ENCODE measurements around the gene RSF1.
A peak's percentile ranks its signal among the peaks of the same experiment; 100 is the strongest.

The RSF1 gene

GRCh38 chr11:77814848-77815247, 5.7 kb downstream of the RSF1 start:
- DNase-seq (ENCODE audit: low spot score): no peak
- FAIRE-seq: no peak

GRCh38 chr11:77813256-77813655, 7.3 kb downstream of the RSF1 start:
- FAIRE-seq (no peak), DNase-seq (ENCODE audit: low spot score) (no peak)

GRCh38 chr11:77806993-77807392, 13.5 kb downstream of the RSF1 start:
- DNase-seq (ENCODE audit: low spot score): no peak
- no peak for FAIRE-seq

GRCh38 chr11:77806415-77806814, 14.1 kb downstream of the RSF1 start:
- FAIRE-seq (no peak), DNase-seq (ENCODE audit: low spot score) (no peak)

GRCh38 chr11:77801477-77801876, 19.0 kb downstream of the RSF1 start:
- DNase-seq (ENCODE audit: low spot score) (no peak), FAIRE-seq (no peak)

- DNase-seq (ENCODE audit: low spot score) (no peak), FAIRE-seq (no peak)
These were observed 20.1 kb downstream of the RSF1 start for GRCh38 chr11:77800449-77800848.

GRCh38 chr11:77799338-77799737, 21.2 kb downstream of the RSF1 start:
- no peak for DNase-seq (ENCODE audit: low spot score)
- no peak for FAIRE-seq

GRCh38 chr11:77793972-77794371, 26.6 kb downstream of the RSF1 start:
- DNase-seq (ENCODE audit: low spot score) (no peak), FAIRE-seq (no peak)

- FAIRE-seq: no peak
- DNase-seq (ENCODE audit: low spot score): no peak
These were observed 29.2 kb downstream of the RSF1 start for GRCh38 chr11:77791301-77791700.

GRCh38 chr11:77789731-77790476, 30.6 kb downstream of the RSF1 start:
- FAIRE-seq (no peak), DNase-seq (ENCODE audit: low spot score) (no peak)

- no peak for DNase-seq (ENCODE audit: low spot score)
- FAIRE-seq: no peak
These were observed 31.3 kb downstream of the RSF1 start for GRCh38 chr11:77789061-77789730.

GRCh38 chr11:77784572-77784971, 36.0 kb downstream of the RSF1 start:
- DNase-seq (ENCODE audit: low spot score) (no peak), FAIRE-seq (no peak)

- FAIRE-seq (no peak), DNase-seq (ENCODE audit: low spot score) (no peak)
These were observed 37.5 kb downstream of the RSF1 start for GRCh38 chr11:77783025-77783424.

- FAIRE-seq (no peak), DNase-seq (ENCODE audit: low spot score) (peak; percentile 24)
These were observed 40.6 kb downstream of the RSF1 start for GRCh38 chr11:77779935-77780334.

GRCh38 chr11:77778549-77778948, 42.0 kb downstream of the RSF1 start:
- FAIRE-seq (no peak), DNase-seq (ENCODE audit: low spot score) (no peak)

- no peak for FAIRE-seq
These were observed 42.4 kb downstream of the RSF1 start for GRCh38 chr11:77778118-77778517.

GRCh38 chr11:77776455-77776854, 44.1 kb downstream of the RSF1 start:
- FAIRE-seq (no peak), DNase-seq (ENCODE audit: low spot score) (no peak)

More at GRCh38 chr11:77778118-77778517, 42.4 kb downstream of the RSF1 start:
- no peak for DNase-seq (ENCODE audit: low spot score)

- DNase-seq (ENCODE audit: low spot score) (no peak), FAIRE-seq (peak; percentile 44)
These were observed 44.6 kb downstream of the RSF1 start for GRCh38 chr11:77775936-77776335.

GRCh38 chr11:77771135-77771534, 49.4 kb downstream of the RSF1 start:
- FAIRE-seq: no peak
- no peak for DNase-seq (ENCODE audit: low spot score)

GRCh38 chr11:77770629-77771028, 49.9 kb downstream of the RSF1 start:
- DNase-seq (ENCODE audit: low spot score): no peak
- no peak for FAIRE-seq

GRCh38 chr11:77762426-77762825, 58.1 kb downstream of the RSF1 start:
- FAIRE-seq: no peak

GRCh38 chr11:77761491-77761890, 59.0 kb downstream of the RSF1 start:
- DNase-seq (ENCODE audit: low spot score) (no peak), FAIRE-seq (no peak)

More at GRCh38 chr11:77762426-77762825, 58.1 kb downstream of the RSF1 start:
- DNase-seq (ENCODE audit: low spot score): no peak

GRCh38 chr11:77758331-77758730, 62.2 kb downstream of the RSF1 start:
- FAIRE-seq: no peak
- no peak for DNase-seq (ENCODE audit: low spot score)
